Measurements from ENCODE around the gene ERC2. TPM values are rescaled to one million over a fixed set of nuclear protein-coding genes. Genes with fewer than 3 reads are reported as not detected.

Gene ERC2
- total and polyA plus RNA-seq, 2 of the 8 experiments (the other 6 are each of a cell fraction or from before 2014, with no cell fraction given): 16.4 to 22.8 TPM

GRCh38 chr3:56001537-56001936 is 466.7 kb downstream of the ERC2 start:
- Histone ChIP-seq H3K79me1 (ENCODE audit: low read depth, low read length) (no peaks in the 10 kb centered on the region), H3K4me1 (replicated peaks in 1 of 4; ENCODE audit: control insufficient read depth in 3 of 4, insufficient read depth in 4 of 4, low read length in 3 of 4) (peaks cover 0 to 11% (median 5%) of the 10 kb centered on the region in 4 experiments; a peak in 6 of 7 replicates), H2AFZ (ENCODE audit: low read length) (no peak overlapping the region), H3K4me2 (ENCODE audit: insufficient read depth in 1 of 2, low read depth in 2 of 2, low read length in 2 of 2) (peak overlapping the region; percentile 9 to 46; a peak in 3 of 4 replicates), H2BK120ac (replicated peaks; ENCODE audit: low read depth, low read length) (no peak overlapping the region), H2BK5ac (ENCODE audit: low read depth, low read length) (no peak overlapping the region), H3K27me3 (replicated peaks in 1 of 4; ENCODE audit: control insufficient read depth in 3 of 4, extremely low read depth in 1 of 4, insufficient read depth in 3 of 4, low read length in 3 of 4) (no peaks in the 10 kb centered on the region), H3K4me3 (ENCODE audit: extremely low read depth in 1 of 4, insufficient read depth in 2 of 4, low read depth in 3 of 4, low read length in 4 of 4) (peak overlapping the region in 1 of 4 experiments; percentile 35; a peak in 1 of 8 replicates), H2BK12ac (ENCODE audit: low read depth, low read length) (no peak overlapping the region), H3K56ac (replicated peaks; ENCODE audit: insufficient read length, low read depth, low read length) (no peak overlapping the region), H4K20me1 (replicated peaks in 1 of 2; ENCODE audit: control insufficient read depth in 1 of 2, insufficient read depth in 2 of 2, low read length in 2 of 2) (no peaks in the 10 kb centered on the region), H4K91ac (replicated peaks; ENCODE audit: insufficient read length, low read length) (no peak overlapping the region), H2BK15ac (ENCODE audit: low read length) (no peak overlapping the region), H3K9ac (replicated peaks in 1 of 4; ENCODE audit: extremely low read depth in 1 of 4, low read depth in 3 of 4, low read length in 3 of 4) (no peak overlapping the region), H3K27ac (ENCODE audit: low read depth, low read length) (no peak overlapping the region), H3K23me2 (ENCODE audit: low read depth, low read length) (no peaks in the 10 kb centered on the region), H3K79me2 (ENCODE audit: control insufficient read depth in 1 of 2, insufficient read depth in 2 of 2, low read length in 2 of 2) (no peaks in the 10 kb centered on the region), H4K8ac (ENCODE audit: extremely low read depth, insufficient read depth, low read length) (no peak overlapping the region), H3K23ac (ENCODE audit: insufficient read length) (no peak overlapping the region), H2AK5ac (ENCODE audit: low read depth, low read length) (no peak overlapping the region), H3K9me3 (ENCODE audit: insufficient read depth in 2 of 2, low read depth in 1 of 2, low read length in 1 of 2) (no peaks in the 10 kb centered on the region), H3K36me3 (ENCODE audit: control insufficient read depth in 2 of 4, insufficient read depth in 4 of 4, low read length in 3 of 4) (no peaks in the 10 kb centered on the region), H3K14ac (ENCODE audit: insufficient read length) (no peak overlapping the region), H3K4ac (replicated peaks; ENCODE audit: insufficient read length, low read depth, low read length) (no peak overlapping the region), H4K5ac (ENCODE audit: insufficient read length, low read depth, low read length) (no peak overlapping the region), H2BK20ac (ENCODE audit: low read length) (no peak overlapping the region), H3K18ac (ENCODE audit: extremely low read depth, low read length) (no peak overlapping the region; the same call in 1 of the 2 replicates)
- ChIA-PET POLR2A (ENCODE audit: partially characterized antibody) (no interaction called here), CTCF (ENCODE audit: partially characterized antibody) (interaction anchor here (1.2 kb wide), 1 partner anchor 8 kb away, joined by 3 read pairs; no protein-coding TSS in a partner anchor)
- TF ChIP-seq SP4 (IDR thresholded peaks at IDR 0.05; ENCODE audit: low read length) (no peak), CEBPB (IDR thresholded peaks at IDR 0.05; ENCODE audit: low read depth, low read length) (no peak), YY1 (IDR thresholded peaks at IDR 0.05; ENCODE audit: low read depth, low read length) (no peak), GTF2F1 (IDR thresholded peaks at IDR 0.05; ENCODE audit: borderline replicate concordance, low read depth, low read length) (no peak), RNF2 (IDR thresholded peaks at IDR 0.05; ENCODE audit: borderline replicate concordance, low read depth, low read length, missing control alignments, poor library complexity, severe bottlenecking) (no peak), MAFK (IDR thresholded peaks at IDR 0.05; ENCODE audit: low read depth, low read length) (no peak), JUND (IDR thresholded peaks at IDR 0.05; ENCODE audit: low read length) (no peak), SP1 (IDR thresholded peaks at IDR 0.05; ENCODE audit: low read depth, low read length) (no peak), POLR2AphosphoS5 (IDR thresholded peaks at IDR 0.05; ENCODE audit: low read depth, low read length) (no peak), CREB1 (IDR thresholded peaks at IDR 0.05) (no peak), TAF1 (IDR thresholded peaks at IDR 0.05; ENCODE audit: low read depth, low read length) (no peak), EP300 (IDR thresholded peaks at IDR 0.05; ENCODE audit: borderline replicate concordance in 1 of 2, low read depth in 2 of 2, low read length in 2 of 2) (no peak), ZNF274 (IDR thresholded peaks at IDR 0.05; ENCODE audit: borderline replicate concordance, extremely low read depth, low read length) (no peak), CHD2 (IDR thresholded peaks at IDR 0.05; ENCODE audit: low read length) (no peak), SIX5 (IDR thresholded peaks at IDR 0.05; ENCODE audit: low read depth, low read length) (no peak), SIRT6 (IDR thresholded peaks at IDR 0.05; ENCODE audit: low read length) (no peak)
- no peak for DNase-seq (ENCODE audit: low read depth in 1 of 2, low spot score in 2 of 2)
- no peak for FAIRE-seq
- 49% methylated on average over 4 of the region's 4 CpGs; no CpG with 5 or more reads in 1 of the 2 experiments for WGBS, 2 experiments (ENCODE audit: extremely low coverage in 1 of 2, insufficient coverage in 1 of 2, insufficient read length in 1 of 2, insufficient replicate concordance in 2 of 2, low coverage in 1 of 2, low lambda C conversion rate in 2 of 2, missing lambda C conversion rate in 1 of 2)

All from H1 (cell line).